Measurements from ENCODE around the gene ADGRG6.

DNA sequence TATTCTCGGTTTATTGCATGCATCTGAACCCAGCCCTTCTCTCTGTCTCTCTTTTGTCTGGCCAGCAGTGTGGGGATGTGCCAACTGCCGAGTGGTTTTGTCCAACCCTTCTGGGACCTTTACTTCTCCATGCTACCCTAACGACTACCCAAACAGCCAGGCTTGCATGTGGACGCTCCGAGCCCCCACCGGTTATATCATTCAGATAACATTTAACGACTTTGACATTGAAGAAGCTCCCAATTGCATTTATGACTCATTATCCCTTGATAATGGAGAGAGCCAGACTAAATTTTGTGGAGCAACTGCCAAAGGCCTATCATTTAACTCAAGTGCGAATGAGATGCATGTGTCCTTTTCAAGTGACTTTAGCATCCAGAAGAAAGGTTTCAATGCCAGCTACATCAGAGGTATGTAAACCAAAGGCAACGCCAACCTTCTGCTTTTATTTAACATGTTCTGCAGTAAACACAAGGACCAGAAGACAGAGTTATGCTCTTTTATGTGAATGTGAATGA is 65.8 kb downstream of the ADGRG6 start:
- no peak for TF ChIP-seq CTCF (IDR thresholded peaks at IDR 0.05)
- TF ChIP-seq POLR2A (IDR thresholded peaks at IDR 0.05): no peak

Measured in body of pancreas (tissue), 4 donors.